Medulla oblongata (tissue), 1 donor: ENCODE measurements around the gene ST13.
A peak's percentile ranks its signal among the peaks of the same experiment; 100 is the strongest.
"Not testable (repeated sequence)": the region's sequence is repeated elsewhere in the genome, so short reads cannot be mapped to it uniquely, and the experiment has no call there.

Source experiments
- DNase-seq: peaks from one replicate; pipeline ENCODE4 v3.0.0-alpha.2; 2015; ENCODE audit errors: extremely low spot score

Gene ST13

DNA sequence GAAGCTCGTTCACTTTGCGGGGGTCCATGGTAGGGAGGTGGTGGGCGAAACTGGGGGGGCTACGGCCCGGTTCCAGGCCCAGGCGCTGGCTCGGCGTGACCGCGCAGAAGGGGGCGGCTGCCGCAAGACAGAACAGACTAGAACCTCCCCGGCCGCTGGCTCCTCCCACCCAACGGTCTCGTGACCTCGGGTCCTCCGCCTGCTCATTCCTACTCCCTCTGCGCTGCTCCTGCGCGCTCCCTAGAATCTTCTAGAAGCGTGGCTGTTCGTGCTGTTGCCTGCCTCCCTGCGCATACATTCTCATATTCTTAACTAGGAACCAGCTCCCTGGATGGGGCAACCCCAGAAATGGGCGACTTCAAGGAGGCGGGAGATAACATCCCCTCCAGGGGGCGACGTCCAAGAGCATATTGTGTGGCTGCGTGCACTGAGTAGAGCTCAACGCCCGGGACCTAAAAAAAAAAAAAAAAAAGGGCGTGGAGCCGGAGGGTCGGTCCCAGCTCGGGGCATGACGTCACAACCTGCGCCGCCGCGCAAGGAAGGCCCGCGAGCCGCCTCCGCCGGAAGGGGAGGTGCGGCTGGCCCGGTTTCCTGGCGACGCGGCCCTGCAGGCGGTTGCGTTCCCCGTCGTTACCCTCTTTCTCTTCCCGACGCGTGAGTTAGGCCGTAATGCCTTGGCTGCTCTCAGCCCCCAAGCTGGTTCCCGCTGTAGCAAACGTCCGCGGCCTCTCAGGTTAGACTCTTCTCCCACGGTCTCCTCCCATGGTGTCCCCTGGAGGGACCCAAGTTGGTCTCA, at the start of gene ST13, which contains the start of gene XPNPEP3:
ST13 (minus strand) TSS at position 127 of the 796 bp plus-strand sequence; CDS start at position 28, 99 bp downstream.
XPNPEP3 (plus strand) TSS at position 636 of the 796 bp plus-strand sequence; CDS start at position 670, 34 bp downstream.
- DNase-seq, result peak; percentile 98

DNA sequence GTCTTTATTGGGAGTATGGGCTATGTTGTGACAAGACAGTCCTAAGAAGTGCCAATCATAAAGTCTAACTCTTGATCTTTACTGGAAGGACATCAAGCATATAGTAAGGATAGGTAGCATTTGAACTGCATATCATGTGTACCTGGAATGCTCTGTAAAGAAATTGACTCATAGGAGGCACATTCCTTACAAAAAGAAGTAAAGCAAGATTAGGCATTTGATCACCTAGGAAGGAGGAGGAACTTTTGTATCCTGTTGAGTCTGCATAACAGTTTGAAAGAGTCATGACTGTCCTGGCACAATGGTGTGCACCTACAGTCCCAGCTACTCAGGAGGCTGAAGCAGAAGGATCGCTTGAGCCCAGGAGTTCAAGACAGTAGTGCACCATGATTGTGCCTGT, 47.7 kb upstream of the ST13 start:
- no peak for DNase-seq

DNA sequence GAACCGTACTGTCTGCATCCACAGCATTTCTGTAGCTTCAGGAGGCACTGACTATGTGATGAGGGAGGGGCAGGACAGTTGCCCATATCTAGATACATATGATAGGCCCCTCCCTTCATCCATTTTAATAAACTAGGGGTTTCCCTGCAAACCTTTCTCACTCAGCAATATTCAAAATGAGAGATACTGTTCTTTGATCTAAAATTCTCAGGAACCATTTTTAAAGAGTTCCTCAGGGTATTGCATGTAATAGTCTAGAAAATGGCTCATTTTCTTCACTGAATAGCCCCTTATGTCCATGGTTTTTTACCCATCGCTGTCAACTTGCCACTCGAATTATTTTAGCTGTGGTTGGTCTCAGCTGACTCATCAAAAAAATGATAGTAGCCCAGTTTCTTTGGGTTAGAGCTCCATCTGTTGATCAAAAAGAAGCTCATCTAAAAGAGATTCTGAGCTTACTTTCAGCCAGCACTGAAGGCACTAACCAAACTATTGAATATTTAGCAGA, 42.5 kb upstream of the ST13 start:
- DNase-seq, result peak; percentile 79

DNA sequence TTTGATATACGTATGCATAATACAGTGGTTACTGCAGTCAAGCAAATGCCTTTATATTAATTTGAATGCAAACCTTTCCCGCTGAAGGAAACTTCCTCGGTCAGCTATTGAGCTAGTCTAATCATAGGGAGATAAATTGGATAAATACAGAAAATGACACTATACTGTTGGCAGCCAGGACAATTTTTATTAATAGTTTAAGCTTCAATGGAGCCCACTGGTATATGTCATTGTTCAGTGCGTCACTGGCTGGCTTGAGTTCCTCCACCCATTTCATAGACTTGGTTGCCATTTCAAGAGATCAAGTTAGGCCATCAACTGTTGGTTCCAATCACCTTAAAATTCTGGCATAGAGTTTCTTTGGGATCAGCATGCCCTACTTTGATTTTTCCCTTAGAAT, 38.0 kb upstream of the ST13 start:
- no peak for DNase-seq

DNA sequence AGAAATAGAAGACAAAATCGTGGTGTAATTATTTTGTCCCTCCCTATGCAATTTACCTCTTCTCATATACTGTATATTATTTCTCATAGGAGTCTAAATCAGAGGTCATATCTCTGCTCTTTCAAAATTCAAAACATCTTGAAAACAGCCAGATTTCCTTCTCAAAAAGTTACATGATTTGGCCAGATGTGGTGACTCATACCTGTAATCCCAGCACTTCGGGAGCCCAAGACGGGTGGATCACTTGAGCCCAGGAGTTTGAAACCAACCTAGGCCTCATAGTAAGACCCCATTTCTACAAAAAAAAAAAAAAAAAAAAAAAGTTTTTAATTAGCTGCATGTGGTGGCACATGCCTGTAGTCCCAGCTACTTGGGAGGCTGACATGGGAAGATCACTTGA, 34.4 kb upstream of the ST13 start:
- no peak for DNase-seq

DNA sequence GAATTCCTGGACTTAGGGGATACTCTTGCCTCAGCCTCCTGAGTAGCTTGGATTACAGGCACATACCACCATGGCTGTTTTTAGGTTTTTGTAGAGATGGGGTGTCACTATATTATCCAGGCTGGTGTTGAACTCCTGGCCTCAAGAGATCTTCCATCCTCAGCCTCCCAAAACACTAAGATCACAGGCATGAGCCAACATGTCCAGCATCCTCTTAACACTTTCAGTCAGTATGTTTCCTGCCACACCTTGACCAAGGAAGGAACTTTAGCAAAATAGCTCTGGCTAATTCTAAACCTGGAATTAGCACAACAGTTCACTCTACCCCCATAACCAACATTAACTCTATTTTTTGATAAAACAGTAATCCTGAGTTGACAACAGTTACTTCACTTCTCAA, 32.7 kb upstream of the ST13 start:
- no peak for DNase-seq

DNA sequence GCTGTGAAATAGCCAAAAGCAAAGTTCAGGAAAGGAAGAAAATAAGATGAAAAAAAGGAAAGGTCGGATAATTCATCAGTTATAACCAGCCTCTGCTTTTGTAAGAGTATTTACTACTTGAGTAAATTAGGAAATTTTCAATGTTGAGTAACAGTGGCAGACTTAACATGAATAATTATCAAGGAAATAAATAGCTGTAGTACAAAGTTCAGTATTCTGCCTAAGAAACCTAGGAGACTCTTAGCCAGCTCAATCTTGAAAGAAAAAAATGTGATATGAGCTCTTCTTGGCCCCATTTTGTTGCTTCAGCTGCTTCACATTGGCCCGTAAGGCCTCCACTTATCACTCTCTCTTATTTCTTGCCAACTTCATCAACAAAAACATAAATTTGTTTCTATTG, 22.5 kb upstream of the ST13 start:
- DNase-seq, result no peak

DNA sequence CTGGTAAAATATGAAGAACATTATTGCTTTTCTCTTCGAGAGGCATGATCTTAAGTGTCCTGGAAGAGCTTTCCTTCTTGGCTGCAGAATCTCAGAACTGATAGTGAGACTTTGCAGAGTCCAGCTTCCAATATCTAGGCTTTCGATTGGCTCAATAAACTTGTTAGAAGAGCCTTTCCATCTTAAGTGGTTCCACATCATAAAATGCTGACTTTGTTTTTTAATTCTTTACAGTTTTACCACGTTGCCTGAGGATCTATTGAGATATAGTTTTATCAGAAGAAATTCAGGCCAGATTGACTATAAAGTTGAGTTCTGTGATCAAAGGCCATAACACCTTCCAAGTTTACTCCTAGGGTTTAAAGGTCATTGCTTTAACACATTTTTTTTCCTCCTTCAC, 21.0 kb upstream of the ST13 start:
- DNase-seq, result no peak

DNA sequence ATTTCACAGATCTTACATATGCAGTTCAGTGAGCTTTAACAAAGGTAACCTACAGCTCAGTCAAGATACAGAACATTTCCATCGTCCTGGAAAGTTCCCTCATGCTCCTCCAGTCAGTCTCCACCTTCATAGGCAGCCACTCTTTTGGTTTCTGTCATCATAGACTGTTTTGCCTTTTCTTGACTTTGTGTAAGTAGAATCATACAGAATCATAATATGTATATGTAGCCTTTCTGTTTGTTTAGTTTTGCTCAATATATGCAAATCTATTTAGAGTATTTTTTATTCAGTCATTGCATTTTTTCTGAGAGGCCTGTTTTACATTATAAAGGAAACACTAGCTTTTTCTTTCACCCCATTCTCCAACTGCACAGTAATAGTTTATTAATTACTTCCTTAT, 20.5 kb upstream of the ST13 start:
- DNase-seq, result no peak

DNA sequence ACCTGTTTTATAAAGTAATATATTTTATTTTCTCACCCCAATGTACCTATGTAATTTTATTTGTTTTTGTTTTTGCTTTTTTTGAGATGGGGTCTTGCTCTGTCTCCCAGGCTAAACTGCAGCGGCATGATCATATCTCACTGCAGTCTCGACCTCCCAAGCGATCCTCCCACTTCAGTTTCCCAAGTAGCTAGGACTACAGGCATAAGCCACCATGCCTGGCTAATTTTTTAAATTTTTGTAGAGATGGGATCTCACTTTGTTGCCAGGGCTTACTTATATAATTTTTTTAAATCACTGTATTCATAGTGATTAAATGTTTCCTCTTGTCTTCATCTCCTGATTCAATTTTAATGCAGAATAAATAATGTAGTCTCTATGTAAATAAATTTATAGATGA, 18.7 kb upstream of the ST13 start:
- no peak for DNase-seq

DNA sequence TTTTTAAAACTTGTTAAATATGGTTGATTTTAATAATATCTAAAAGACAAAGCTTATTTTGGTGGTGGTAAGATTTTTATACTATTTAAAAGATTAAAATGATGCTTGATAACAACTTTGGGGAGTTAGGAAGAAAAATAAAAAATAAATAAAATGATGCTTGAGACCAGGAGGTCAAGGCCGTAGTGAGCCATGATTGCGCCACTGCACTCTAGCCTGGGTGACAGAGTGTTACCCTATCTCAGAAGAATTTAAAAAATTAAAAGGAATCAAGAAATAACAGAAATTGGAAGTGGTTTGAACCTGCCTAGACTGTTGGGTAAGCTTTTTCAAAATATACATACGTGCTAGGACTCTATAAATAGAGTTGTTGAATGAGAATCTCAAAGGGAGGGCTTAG, 17.6 kb upstream of the ST13 start:
- DNase-seq, result no peak

DNA sequence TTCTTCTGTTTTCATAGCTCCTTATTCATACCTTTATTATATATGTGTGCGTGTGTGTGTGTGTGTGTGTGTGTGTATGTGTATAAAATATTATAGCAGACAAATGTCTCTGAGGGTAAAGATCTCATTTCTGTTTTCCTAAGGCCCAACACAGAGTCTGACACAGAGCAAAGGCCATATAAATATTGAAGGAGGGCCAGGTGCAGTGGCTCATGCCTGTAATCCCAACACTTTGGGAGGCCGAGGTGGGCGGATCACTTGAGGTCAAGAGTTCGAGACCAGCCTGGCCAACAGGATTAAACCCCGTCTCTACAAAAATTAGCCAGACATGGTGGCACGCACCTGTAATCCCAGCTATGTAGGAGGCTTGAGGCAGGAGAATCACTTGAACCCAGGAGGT, 11.9 kb upstream of the ST13 start:
- DNase-seq, result not testable (repeated sequence)

DNA sequence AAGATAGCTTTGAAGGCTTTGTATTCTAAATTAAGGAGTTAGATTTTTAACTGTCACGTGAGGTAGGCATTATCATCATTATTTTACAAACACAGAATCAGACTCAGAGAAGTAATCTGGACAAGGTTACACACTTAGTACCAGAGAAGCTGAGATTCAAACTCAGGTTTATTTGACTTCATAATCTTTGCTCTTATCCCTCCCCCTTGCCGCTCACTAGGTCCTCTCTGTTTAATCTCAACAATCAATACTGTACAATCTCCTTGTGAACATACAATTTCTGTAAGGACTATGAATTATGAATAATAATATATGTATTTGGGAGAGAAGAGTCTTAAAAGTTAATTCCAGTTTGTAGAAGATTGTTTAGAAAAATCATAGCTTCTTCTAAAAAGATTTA, 10.7 kb upstream of the ST13 start:
- no peak for DNase-seq

DNA sequence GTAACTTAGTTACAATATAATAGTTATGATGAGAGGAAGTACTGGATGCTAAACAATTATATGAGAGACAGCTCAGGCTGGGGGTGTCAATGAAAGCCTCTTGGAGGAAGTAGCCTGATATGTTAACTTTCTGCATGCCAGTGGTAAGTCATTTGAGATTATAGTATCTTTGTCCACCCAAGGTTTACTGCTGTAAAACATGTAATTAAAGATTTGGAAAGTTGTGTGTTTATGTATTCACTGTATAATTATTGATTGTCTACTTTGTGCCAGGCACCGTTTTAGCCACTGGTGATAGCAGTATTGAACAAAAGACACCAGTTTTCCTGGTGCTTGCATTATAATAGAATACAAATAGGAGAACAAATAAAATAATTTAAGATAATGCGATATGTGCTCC, 6.1 kb upstream of the ST13 start:
- no peak for DNase-seq

DNA sequence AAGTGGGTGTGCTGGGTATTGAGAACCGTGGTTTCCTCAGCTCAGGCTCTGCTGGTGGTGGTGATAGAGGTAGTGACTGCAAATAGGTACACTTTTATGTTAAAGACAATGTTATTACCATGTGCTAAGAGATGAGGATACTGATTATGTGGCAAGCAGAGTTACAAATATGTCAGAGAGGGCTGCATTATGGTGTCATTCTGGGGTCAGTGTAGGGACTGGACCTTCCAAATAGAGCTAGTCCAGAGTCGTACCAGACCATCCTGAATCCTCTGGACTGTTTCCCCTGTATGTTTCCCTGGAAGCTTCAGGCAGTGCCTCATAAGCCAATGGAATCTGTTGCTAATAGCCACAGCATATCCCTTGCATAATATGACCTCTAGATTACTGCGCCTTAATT, 5.6 kb upstream of the ST13 start, which contains the start of gene DNAJB7:
DNAJB7 (minus strand) TSS at position 101 of the 400 bp plus-strand sequence. CDS start 119 bp downstream, outside the sequence.
- DNase-seq, result no peak

DNA sequence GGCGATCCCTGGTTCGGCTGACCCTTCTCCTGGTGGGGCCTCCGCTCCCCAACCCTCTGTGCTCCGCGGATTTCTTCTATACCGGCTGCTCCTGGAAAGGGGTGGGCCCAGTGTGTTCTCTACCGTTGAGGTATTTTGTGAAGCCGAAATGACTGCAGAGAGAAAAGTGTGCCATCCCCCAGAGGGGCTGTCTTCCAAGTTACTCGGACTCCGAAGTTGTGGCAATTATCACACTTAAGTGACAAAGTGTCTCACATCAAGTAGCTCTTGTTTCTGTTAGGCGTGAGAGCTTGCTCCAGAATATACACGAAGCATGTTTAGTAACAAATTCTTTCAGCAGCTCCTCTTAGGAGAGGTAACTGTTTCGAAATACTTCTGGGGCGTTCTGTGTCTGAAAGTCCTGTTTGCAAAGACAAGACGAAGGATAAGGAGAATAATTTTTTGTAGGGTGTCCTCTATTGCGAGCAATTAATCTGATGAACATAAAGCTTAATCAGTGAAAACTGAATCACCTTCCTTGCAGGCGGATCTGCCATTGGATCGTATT, 943 bp upstream of the ST13 start:
- no peak for DNase-seq

DNA sequence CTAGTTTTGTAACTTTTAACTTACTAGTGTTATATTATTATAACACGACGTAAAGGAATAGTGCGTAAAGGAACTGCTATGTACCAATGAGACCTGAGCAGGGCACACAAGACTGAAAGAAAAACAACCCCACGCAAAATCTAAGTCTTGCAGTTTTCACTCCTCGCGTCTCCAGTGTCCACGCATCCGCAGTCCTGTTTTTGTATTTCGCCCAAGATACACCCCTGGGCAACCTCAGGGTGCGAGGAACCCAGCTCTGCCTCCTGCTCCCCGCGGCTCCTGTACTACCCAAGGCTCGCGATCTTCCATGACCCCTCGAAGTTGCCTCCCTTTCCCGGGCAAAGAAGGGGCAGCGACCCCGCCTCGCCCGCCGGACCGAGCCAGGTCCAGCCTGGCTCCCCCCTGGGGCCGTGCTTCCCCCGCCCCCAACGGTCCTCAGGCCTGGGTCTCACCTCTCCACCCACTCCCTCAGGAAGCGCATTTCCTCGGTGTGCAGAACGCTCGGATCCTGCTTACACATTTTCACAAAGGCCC, 393 bp downstream of the ST13 start:
- DNase-seq, result peak; percentile 57

DNA sequence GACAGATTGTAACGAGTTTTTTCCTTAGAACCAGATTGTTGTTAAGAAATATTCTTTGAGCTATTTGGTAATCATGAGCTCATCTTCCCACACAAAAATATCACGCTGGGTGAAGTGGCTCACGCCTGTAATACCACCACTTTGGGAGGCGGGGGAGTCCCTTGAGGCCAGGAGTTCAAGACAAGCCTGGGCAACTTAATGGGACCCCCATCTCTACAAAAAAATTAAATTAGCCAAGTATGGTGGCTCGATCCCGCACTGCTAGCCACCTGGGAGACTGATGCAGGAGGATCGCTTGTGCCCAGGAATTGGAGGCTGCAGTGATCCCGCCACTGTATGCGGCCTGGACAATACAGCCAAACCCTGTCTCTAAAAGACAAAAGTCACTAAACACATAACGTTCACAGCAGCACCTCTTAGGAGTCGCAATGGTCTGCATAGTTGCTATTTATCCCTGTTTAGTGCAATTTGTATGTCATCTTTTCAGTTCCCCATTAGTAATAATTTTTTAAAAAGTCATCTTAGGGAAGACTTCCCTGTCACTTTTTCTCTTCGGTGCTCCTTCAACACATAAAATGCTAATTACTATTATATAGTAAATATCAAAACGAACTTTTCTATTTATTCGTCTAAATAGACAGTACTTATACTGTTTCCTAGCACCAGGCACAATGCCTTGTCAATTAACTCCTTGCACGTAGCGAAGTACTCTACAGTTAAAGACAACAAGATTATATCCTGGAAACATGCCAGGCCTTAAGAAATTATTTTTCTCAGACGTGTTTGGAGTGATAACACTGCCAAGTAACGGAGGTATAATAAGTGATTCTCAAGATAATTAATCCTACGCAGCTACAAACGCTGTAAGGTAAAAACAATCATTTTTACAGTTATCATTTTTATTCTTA, 1.1 kb downstream of the ST13 start:
- peak; percentile 43 for DNase-seq

DNA sequence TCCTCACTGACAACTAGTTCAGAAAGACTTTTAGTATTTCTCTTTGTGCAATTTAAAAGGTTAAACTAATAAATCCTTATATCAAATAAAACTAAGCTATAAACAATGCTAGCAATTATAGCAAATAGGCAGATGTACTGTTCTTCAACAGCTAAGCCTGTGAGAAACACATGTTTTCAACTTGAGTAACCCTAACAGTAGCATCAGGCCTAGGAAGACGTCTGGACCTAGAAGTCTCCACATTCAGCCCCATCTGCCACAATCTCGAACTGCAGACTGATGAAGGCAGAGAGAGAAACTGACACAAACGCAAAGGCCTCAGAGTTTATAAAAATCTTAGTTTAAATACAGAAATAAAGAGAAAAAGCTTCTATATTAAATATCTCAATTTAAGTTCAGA, 2.5 kb downstream of the ST13 start:
- DNase-seq, result peak; percentile 40

DNA sequence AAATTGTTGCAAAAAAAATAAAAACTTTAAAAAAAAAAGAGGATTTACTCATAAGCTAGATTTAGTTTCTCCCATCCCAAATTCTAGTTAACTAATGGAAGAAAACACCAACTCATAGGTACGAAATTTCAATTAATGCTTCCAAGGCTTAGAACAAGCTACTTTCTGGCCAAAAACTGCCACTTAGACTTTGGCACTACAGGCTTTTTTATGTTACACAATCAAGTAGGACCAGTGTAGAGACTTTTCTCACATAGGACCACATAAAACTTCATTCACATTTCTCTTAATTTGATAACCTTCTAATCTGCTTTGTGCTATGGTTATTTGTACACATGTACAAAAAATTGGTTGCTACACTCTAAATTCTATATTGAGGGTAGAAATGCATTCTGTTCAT, 3.1 kb downstream of the ST13 start:
- no peak for DNase-seq

DNA sequence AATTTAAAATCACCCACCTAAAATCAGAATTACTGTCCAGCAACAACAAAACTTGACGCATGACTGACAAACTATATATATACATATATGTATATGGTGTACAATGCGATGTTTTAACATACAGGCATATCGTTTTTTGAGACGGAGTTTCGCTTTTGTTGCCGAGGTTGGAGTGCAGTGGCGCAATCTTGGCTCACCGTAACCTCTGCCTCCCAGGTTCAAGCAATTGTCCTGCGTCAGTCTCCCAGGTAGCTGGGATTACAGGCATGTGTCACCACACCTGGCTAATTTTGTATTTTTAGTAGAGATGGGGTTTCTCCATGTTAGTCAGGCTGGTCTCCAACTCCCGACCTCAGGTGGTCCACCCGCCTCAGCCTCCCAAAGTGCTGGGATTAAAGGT, 10.6 kb downstream of the ST13 start:
- DNase-seq, result not testable (repeated sequence)

DNA sequence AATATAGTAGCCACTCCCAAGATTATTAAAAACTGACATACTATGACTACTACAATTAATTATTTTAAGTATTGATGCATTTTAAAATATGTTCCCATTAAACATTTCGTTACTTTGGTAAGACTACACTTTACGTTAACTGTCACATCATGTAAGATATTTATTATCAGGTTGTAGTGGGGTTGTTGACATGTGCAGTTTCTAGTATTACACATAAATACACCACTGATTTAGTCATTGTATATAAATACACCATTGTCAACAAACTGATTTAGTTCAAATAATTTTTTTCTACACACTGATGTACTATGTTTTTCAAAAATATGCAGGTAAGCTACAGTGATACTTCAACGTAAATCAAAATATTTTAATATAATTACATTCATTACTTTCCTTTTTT, 11.5 kb downstream of the ST13 start:
- no peak for DNase-seq
